Tongue (tissue), 1 donor: Measurements from ENCODE around the gene TMEM128. TPM values are rescaled to one million over a fixed set of nuclear protein-coding genes. Genes with fewer than 3 reads are reported as not detected.

ENCODE experiments used
- total RNA-seq: library from RNA; depleted of rRNA; stranded (reverse); fragments of >200 nt; gene quantifications from one replicate; pipeline ENCODE4 v1.2.3, GENCODE V29; 2014

TMEM128 gene
- total RNA-seq, 1 donor from 2014 or later, result 18.0 TPM

Other genes starting within 250 kb of the TMEM128 start
- 1.5 TPM for gene OTOP1, start 21.3 kb downstream of the TMEM128 start, total RNA-seq
- 7.5 TPM for gene LYAR, start 41.9 kb upstream of the TMEM128 start, total RNA-seq
- 9.7 TPM for gene ZBTB49, start 42.0 kb upstream of the TMEM128 start, total RNA-seq
- 2.4 TPM for gene NSG1, start 138.9 kb upstream of the TMEM128 start, total RNA-seq